Uterus (tissue), 2 donors: Measurements from ENCODE around the gene SEPTIN3.

ENCODE experiments used
- POLR2A ChIP-seq, 2 donors: fragments of 450-650 bp; IDR thresholded peaks; one replicate each; pipeline ENCODE4 v1.6.1; 2016; ENCODE audit warnings: antibody characterized with exemption in 2 of 2, mild to moderate bottlenecking in 1 of 2, moderate library complexity in 1 of 2
- TF ChIP-seq, protein P1 (sequence below), 4 experiments: fragments of 200-600 bp in 2 of 4; fragments of 450-650 bp in 2 of 4; sonication (generic) in 2 of 4; IDR thresholded peaks; one replicate each; pipeline ENCODE4 v1.5.1; 2016 to 2019; ENCODE audit warnings: antibody characterized with exemption in 4 of 4, mild to moderate bottlenecking in 2 of 4, moderate library complexity in 1 of 4

DNA sequence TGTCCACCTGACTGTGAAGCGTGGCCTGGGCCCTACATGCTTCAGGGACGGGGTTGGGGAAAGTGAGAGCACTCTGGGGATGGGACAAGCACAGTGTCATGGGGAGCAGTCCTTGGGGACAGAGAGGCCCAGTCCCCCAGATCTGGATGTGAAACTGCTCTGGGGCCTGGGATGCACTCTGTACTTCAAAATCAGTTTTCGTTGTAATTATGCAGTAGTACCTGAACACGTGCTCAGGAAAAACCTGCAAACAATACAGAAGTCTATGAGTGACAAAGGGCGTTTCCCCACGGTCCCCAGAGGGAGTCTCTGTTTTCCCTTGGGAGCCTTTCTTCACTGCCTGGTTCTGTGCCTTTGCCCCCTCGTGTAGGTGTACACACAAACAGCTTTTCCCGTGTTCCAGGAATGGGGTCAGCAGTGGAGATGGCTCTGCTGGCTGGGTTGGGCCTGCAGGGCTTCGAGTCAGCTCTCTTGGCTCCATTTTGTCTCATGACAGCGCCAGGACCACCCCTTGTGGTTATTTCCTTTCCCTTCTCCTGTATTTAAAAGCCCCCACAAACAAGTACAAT is 37.5 kb upstream of the SEPTIN3 start:
- TF ChIP-seq, protein P1, sequence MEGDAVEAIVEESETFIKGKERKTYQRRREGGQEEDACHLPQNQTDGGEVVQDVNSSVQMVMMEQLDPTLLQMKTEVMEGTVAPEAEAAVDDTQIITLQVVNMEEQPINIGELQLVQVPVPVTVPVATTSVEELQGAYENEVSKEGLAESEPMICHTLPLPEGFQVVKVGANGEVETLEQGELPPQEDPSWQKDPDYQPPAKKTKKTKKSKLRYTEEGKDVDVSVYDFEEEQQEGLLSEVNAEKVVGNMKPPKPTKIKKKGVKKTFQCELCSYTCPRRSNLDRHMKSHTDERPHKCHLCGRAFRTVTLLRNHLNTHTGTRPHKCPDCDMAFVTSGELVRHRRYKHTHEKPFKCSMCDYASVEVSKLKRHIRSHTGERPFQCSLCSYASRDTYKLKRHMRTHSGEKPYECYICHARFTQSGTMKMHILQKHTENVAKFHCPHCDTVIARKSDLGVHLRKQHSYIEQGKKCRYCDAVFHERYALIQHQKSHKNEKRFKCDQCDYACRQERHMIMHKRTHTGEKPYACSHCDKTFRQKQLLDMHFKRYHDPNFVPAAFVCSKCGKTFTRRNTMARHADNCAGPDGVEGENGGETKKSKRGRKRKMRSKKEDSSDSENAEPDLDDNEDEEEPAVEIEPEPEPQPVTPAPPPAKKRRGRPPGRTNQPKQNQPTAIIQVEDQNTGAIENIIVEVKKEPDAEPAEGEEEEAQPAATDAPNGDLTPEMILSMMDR (IDR thresholded peaks at IDR 0.05): no peak
- TF ChIP-seq POLR2A (IDR thresholded peaks at IDR 0.05): no peak
